ENCODE results near the gene MSH2.

GRCh38 chr2:47499093-47499492 lies 96.1 kb downstream of the MSH2 start:
- TF ChIP-seq EZH2 (IDR thresholded peaks at IDR 0.05) (no peak), POLR2AphosphoS5 (IDR thresholded peaks at IDR 0.05; ENCODE audit: borderline replicate concordance, low read depth, low read length) (no peak)

Measured in SK-N-MC (cell line).